SKM-1 treated with dmso at 0.1 percent for 144 hours (cell line): Measurements from ENCODE around the gene SYNDIG1L.
"Not testable (repeated sequence)": the region's sequence is repeated elsewhere in the genome, so short reads cannot be mapped to it uniquely, and the experiment has no call there.

Source experiments
- DNase-seq: peaks from one replicate; lab custom pipeline; 2025; ENCODE audit not compliant: unreplicated experiment; lab: John Stamatoyannopoulos, UW

SYNDIG1L gene

GRCh38 chr14:74403619-74404417 is 22.2 kb downstream of the SYNDIG1L start:
- no peak for DNase-seq

DNA sequence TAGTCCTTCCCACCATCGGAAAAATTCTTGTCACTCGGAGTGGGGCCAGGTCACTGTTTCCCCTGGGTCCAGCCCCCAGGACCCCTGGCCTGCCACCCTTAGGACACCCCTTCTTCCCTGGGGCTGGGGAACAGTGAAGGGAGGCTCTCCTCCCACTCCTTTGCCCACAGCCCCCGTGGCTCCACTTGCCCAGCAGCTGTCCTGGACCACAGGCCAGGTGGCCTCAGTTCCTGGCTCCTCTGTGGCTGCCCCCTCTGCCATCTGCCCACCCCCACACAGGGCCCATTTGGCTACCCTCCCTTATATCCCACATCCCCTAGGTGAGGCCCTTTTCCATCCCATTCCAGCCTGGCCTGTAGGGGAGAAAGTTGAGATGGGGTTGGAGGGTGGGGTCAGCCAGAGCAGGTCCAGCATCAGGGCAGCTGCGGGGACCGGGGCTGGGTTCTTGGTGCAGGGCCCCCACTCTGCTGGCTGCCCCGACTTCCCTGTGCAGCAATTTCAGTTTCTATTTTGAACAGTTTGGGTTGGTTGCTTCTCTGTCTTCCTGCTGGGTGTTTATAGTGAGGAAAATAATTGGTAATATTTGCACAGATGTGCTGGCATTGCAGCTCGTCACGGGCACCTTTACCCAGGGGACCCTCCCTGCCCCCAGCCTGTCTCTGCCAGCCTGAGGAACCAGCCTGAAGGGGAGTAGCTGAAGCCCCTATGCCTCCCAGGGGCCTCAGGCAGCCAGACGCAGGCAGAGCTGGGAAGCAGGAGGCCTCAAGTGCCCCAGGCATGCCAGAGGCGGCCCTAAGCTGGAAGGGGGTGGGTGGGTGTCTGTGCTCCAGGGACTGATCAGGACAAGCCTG is 23.4 kb downstream of the SYNDIG1L start:
- DNase-seq: no peak

DNA sequence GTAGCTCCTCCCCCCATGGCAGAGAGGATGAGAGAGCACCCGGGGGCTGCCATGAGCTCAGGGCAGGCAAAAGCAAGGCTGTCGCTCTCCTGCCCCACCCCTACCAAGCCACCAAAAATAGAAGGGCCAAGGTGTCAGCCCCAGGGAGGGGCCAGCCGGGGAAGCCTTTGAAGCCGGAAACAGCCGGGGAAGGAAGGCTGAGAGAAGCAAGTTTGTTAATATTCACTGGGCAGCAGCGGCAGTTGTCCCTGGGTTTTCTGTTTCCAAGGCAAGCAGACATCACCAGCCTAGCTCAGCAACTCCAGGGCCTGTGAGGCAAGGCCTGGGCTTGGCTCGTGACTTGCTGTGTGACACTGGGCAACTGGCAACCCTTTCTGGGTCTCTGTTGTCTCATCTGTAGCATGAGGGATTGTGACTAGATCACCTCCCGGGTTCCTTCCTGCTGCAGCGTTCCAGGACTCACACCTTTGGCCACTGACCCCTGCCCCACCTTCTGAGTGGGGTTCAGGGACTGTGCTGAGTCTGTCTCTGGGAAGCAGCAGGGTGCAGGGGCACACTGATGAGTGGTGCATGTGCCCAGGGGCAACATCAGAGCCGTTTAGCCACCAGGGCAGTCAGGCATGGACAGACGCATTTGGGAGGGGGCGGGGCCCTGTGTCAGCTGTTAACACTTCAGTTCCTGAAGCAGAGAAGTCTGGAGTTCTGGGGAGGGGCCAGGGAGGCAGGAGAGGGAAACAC is 24.3 kb downstream of the SYNDIG1L start:
- no peak for DNase-seq

DNA sequence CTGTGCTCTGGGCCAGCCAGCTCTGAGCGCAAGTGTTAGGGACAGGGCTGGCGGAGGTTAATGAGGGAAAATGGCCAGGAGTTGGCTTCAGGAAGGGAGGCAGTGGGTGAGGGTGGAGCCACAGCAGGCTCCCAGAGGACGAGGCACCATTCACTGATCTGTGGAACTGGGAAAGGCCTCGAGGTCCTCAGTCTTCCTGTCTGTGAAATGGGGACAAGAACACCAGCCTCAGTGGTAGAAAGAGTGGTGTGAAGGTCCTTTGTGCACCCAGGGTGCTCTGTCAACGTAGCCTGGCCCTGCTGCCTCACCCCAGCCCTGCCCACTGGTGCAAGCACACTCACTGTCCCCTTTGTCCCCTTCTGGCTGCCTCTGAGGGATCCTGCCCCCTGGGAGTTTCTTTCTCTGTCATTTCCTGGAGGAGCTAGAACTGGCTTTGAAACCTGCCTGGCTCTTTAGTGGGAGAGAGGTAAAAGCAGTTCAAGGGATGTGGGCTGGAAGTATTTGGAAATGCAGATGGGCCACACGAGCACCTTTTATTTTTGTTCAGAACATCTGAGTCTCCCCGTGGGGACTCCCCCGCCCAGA is 25.0 kb downstream of the SYNDIG1L start:
- DNase-seq: no peak

DNA sequence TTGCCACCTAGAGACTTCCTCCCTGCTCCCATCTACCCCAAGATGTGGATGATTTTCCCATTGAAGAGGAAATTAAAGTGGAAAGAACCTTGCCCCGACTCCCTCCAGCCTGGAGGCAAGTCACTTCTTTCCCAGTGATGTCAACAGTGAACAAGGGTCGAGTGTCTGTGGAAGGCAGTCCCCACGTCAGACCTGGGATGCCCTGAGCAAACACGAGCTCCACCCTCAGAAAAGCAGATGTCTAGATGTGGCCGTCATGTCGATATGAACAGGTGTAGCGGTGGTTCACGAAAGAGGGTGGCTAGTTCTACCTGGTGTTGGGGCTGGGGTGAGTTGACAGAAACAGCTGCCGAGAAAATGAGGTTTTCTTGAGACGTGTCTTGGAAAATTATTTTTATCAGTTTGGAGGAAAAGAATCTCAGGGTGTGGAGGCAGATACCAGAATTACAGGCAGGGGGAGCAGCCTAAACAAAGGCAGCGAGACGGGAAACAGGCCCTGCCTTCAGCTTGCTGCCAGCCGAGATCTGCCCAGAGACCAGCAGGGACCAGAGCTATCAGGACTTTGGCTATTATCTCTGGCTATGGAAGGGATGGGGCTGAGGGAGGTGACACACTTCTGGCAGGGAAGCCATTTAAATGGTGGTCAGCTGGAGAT is 25.9 kb downstream of the SYNDIG1L start:
- DNase-seq: no peak

GRCh38 chr14:74395094-74395493 is 30.9 kb downstream of the SYNDIG1L start:
- no peak for DNase-seq

DNA sequence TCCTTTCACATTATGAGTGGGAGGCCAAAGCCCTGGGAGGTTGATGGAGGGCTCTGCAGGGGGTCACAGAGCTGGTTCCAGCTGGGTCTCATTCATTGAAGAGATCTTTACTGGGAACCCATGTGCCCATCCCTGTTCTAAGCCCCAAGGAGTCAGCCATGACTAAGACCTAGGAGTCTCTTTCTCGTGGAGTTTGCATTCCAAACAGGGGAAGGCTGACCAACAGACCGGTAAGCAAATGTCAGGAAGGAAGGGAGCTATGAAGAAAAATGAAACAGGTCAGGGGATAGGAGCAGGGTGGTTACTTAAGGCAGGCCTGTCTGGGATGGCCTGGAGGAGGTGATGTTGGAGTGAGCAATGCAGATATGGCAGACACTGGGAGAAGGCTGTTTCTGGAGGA is 31.5 kb downstream of the SYNDIG1L start:
- no peak for DNase-seq

GRCh38 chr14:74392616-74393570 is 33.1 kb downstream of the SYNDIG1L start:
- no peak for DNase-seq

- DNase-seq: no peak
Measured at GRCh38 chr14:74391479-74391878, 34.5 kb downstream of the SYNDIG1L start.

- DNase-seq: not testable (repeated sequence)
Measured at GRCh38 chr14:74390505-74390904, 35.5 kb downstream of the SYNDIG1L start.

- no peak for DNase-seq
Measured at GRCh38 chr14:74389980-74390379, 36.0 kb downstream of the SYNDIG1L start.

GRCh38 chr14:74382231-74382630 is 43.8 kb downstream of the SYNDIG1L start:
- no peak for DNase-seq

DNA sequence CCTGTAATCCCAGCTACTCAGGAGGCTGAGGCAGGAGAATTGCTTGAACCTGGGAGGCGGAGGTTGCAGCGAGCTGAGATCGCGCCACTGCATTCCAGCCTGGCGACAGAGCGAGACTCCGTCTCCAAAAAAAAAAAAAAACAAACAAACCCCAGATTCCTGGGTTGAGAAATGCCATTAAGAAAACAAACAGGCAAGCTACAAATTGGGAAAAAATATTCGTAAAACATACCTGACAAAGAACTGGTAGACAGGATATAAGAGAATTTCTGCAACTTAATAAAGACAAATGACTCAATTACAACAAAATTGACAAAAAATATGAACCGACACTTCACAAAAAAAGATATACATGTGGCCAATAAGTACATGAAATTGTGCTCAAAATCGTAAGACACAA is 44.4 kb downstream of the SYNDIG1L start:
- DNase-seq: not testable (repeated sequence)

- DNase-seq: no peak
Measured at GRCh38 chr14:74380845-74381244, 45.2 kb downstream of the SYNDIG1L start.

GRCh38 chr14:74380172-74380571 is 45.8 kb downstream of the SYNDIG1L start:
- no peak for DNase-seq

- no peak for DNase-seq
Measured at GRCh38 chr14:74377976-74378690, 47.9 kb downstream of the SYNDIG1L start.

GRCh38 chr14:74368441-74368840 is 57.6 kb downstream of the SYNDIG1L start:
- no peak for DNase-seq

DNA sequence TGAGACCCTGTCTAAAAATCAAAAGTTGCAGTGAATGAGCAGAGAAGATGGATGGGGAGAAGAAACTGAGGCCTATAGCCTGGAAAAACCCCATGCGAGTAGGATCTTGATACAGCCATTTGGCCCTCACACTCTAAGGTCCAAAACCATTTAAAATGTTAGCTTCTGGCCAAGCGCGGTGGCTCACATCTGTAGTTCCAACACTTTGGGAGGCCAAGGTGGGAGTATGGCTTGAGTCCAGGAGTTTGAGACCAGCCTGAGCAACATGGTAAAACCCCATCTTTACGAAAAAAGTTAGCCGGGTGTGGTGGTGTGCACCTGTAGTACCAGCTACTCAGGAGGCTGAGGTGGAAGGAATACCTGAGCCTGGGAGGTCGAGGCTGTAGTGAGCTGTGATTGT is 58.0 kb downstream of the SYNDIG1L start:
- DNase-seq: no peak
